Inflammatory macrophage (primary cell): ENCODE measurements around the gene FRMD4A.

Experiments
- DNase-seq, 2 donors: peaks; one replicate each; pipeline ENCODE4 v3.0.0-alpha.2; 2020 to 2022

FRMD4A gene

GRCh38 chr10:14010769-14011574 is 319.8 kb downstream of the FRMD4A start:
- DNase-seq: no peak

GRCh38 chr10:14010101-14010558 is 320.6 kb downstream of the FRMD4A start:
- DNase-seq: no peak

- DNase-seq: no peak
These were observed 321.2 kb downstream of the FRMD4A start for GRCh38 chr10:14009371-14010100.

- DNase-seq: no peak
These were observed 322.0 kb downstream of the FRMD4A start for GRCh38 chr10:14008740-14009080.

GRCh38 chr10:14004536-14004935 is 326.2 kb downstream of the FRMD4A start:
- DNase-seq: no peak

GRCh38 chr10:14003517-14004184 is 327.1 kb downstream of the FRMD4A start:
- DNase-seq: no peak

GRCh38 chr10:14001298-14002040 is 329.3 kb downstream of the FRMD4A start:
- DNase-seq: no peak

- no peak for DNase-seq
These were observed 332.4 kb downstream of the FRMD4A start for GRCh38 chr10:13998163-13998835.

- DNase-seq: no peak
These were observed 333.1 kb downstream of the FRMD4A start for GRCh38 chr10:13997650-13998049.

GRCh38 chr10:13994932-13995331 is 335.8 kb downstream of the FRMD4A start:
- DNase-seq: peak in 1 of 2 donors; percentile 27

- no peak for DNase-seq
These were observed 337.0 kb downstream of the FRMD4A start for GRCh38 chr10:13993673-13994089.

- no peak for DNase-seq
These were observed 337.6 kb downstream of the FRMD4A start for GRCh38 chr10:13993169-13993568.

- no peak for DNase-seq
These were observed 339.4 kb downstream of the FRMD4A start for GRCh38 chr10:13991353-13991752.

GRCh38 chr10:13990946-13991345 is 339.8 kb downstream of the FRMD4A start:
- no peak for DNase-seq

- no peak for DNase-seq
These were observed 340.3 kb downstream of the FRMD4A start for GRCh38 chr10:13990392-13990805.

GRCh38 chr10:13989616-13990015 is 341.1 kb downstream of the FRMD4A start:
- DNase-seq: no peak

- DNase-seq: no peak
These were observed 343.3 kb downstream of the FRMD4A start for GRCh38 chr10:13987446-13987845.

GRCh38 chr10:13984647-13985155 is 346.0 kb downstream of the FRMD4A start:
- DNase-seq: no peak

GRCh38 chr10:13983035-13983434 is 347.7 kb downstream of the FRMD4A start:
- DNase-seq: no peak

GRCh38 chr10:13978533-13979115 is 352.1 kb downstream of the FRMD4A start:
- no peak for DNase-seq

- DNase-seq: no peak
These were observed 352.7 kb downstream of the FRMD4A start for GRCh38 chr10:13977861-13978532.
